HG03135 (cell line): ENCODE results near the gene NHERF2.

ENCODE experiments used
- ATAC-seq: cut with Tn5 transposase; IDR thresholded peaks from one replicate; pipeline ENCODE4 v1.9.1; 2021; ENCODE audit warnings: mild to moderate bottlenecking, moderate library complexity; ENCODE audit not compliant: unreplicated experiment

NHERF2 gene

GRCh38 chr16:2038382-2039231 is 11.9 kb downstream of the NHERF2 start:
- ATAC-seq, result no peak

- no peak for ATAC-seq
These were observed 12.8 kb downstream of the NHERF2 start for GRCh38 chr16:2039274-2040031.

GRCh38 chr16:2040041-2040786 is 13.5 kb downstream of the NHERF2 start:
- ATAC-seq, result no peak

- ATAC-seq, result no peak
These were observed 14.3 kb downstream of the NHERF2 start for GRCh38 chr16:2040787-2041522.

GRCh38 chr16:2042171-2042985 is 15.7 kb downstream of the NHERF2 start:
- no peak for ATAC-seq

GRCh38 chr16:2042986-2043666 is 16.4 kb downstream of the NHERF2 start:
- no peak for ATAC-seq

GRCh38 chr16:2043667-2044451 is 17.2 kb downstream of the NHERF2 start:
- ATAC-seq, result no peak

- no peak for ATAC-seq
These were observed 17.8 kb downstream of the NHERF2 start for GRCh38 chr16:2044541-2044940.

- no peak for ATAC-seq
These were observed 19.5 kb downstream of the NHERF2 start for GRCh38 chr16:2045965-2046892.

- no peak for ATAC-seq
These were observed 20.2 kb downstream of the NHERF2 start for GRCh38 chr16:2046893-2047329.

GRCh38 chr16:2047330-2048115 is 20.8 kb downstream of the NHERF2 start, which contains the start of the genes NTHL1 and TSC2:
TSS of gene NTHL1 (minus strand) at chr16:2047834. CDS start at chr16:2047823, 11 bp downstream.
TSS of gene TSC2 (plus strand) at chr16:2047985. CDS start at chr16:2048616, 631 bp downstream.
- peak; percentile 94 for ATAC-seq

- ATAC-seq, result peak; percentile 8
These were observed 21.4 kb downstream of the NHERF2 start for GRCh38 chr16:2048116-2048543.

- no peak for ATAC-seq
These were observed 26.5 kb downstream of the NHERF2 start for GRCh38 chr16:2053211-2053610.

GRCh38 chr16:2053897-2054296 is 27.2 kb downstream of the NHERF2 start:
- ATAC-seq, result no peak

GRCh38 chr16:2054543-2055245 is 28.0 kb downstream of the NHERF2 start:
- ATAC-seq, result no peak

- no peak for ATAC-seq
These were observed 29.4 kb downstream of the NHERF2 start for GRCh38 chr16:2056077-2056476.
